HepG2 (cell line): ENCODE results near the gene PPIL3. TPM values are rescaled to one million over a fixed set of nuclear protein-coding genes. Genes with fewer than 3 reads are reported as not detected.

Experiments
- ATF3 ChIP-seq: sonication (generic); formaldehyde crosslinking; IDR thresholded peaks from 2 replicates; pipeline ENCODE4 v1.4.0; 2020; ENCODE audit warnings: missing genetic modification reagents
- ATF7-NPFF ChIP-seq: sonication (generic); formaldehyde crosslinking; IDR thresholded peaks from 2 replicates; pipeline ENCODE4 v1.8.1; 2023; ENCODE audit warnings: mild to moderate bottlenecking, low read depth, missing genetic modification reagents, moderate library complexity
- HNRNPH1 ChIP-seq: fragments of 200-400 bp; formaldehyde crosslinking; optimal IDR thresholded peaks from 2 replicates; pipeline ENCODE3; 2017; ENCODE audit warnings: mild to moderate bottlenecking, low read depth, low read length
- JUN ChIP-seq: sonication (generic); formaldehyde crosslinking; IDR thresholded peaks from 2 replicates; pipeline ENCODE4 v1.4.0; 2020; ENCODE audit warnings: mild to moderate bottlenecking, missing genetic modification reagents
- KDM3A ChIP-seq: IDR thresholded peaks from 2 replicates; pipeline ENCODE4 v1.6.1; 2018; ENCODE audit warnings: low read depth, missing compliant biosample characterization
- PPARG ChIP-seq: conservative IDR thresholded peaks from 2 replicates; pipeline ENCODE4 v1.6.1; 2016; ENCODE audit warnings: missing biosample characterization, missing genetic modification reagents
- SRSF1 ChIP-seq: fragments of 200-400 bp; formaldehyde crosslinking; optimal IDR thresholded peaks from 2 replicates; pipeline ENCODE3; 2017; ENCODE audit warnings: mild to moderate bottlenecking, low read depth, low read length, moderate library complexity
- TAF15 ChIP-seq: fragments of 200-400 bp; formaldehyde crosslinking; IDR thresholded peaks from one replicate; pipeline ENCODE4 v1.6.1; 2018; ENCODE audit warnings: mild to moderate bottlenecking, low read depth, low read length; ENCODE audit not compliant: poor library complexity, severe bottlenecking
- TERF1 ChIP-seq: sonication (generic); formaldehyde crosslinking; IDR thresholded peaks from 2 replicates; pipeline ENCODE4 v1.8.0; 2022; ENCODE audit warnings: mild to moderate bottlenecking, missing genetic modification reagents, moderate library complexity
- ZBTB33 ChIP-seq: sonication (generic); formaldehyde crosslinking; IDR thresholded peaks from 2 replicates; pipeline ENCODE4 v1.4.0; 2020; ENCODE audit warnings: missing genetic modification reagents
- ZFAT ChIP-seq: sonication (generic); formaldehyde crosslinking; conservative IDR thresholded peaks from 2 replicates; pipeline ENCODE4 v1.8.1; 2023; ENCODE audit warnings: missing genetic modification reagents, inconsistent platforms
- ZNF3 ChIP-seq: IDR thresholded peaks from 2 replicates; pipeline ENCODE4 v1.7.0; 2017; ENCODE audit warnings: inconsistent platforms
- ZNF367 ChIP-seq: sonication (generic); formaldehyde crosslinking; IDR thresholded peaks from 2 replicates; pipeline ENCODE4 v1.4.0; 2020; ENCODE audit warnings: missing genetic modification reagents, borderline replicate concordance
- ZNF484 ChIP-seq: sonication (generic); formaldehyde crosslinking; IDR thresholded peaks from 2 replicates; pipeline ENCODE4 v1.5.1; 2020; ENCODE audit warnings: mild to moderate bottlenecking, low read depth, missing genetic modification reagents, borderline replicate concordance
- ZNF629 ChIP-seq: sonication (generic); formaldehyde crosslinking; conservative IDR thresholded peaks from 2 replicates; pipeline ENCODE4 v1.5.0; 2020; ENCODE audit warnings: missing genetic modification reagents
- ZNF749 ChIP-seq: sonication (generic); formaldehyde crosslinking; IDR thresholded peaks from 2 replicates; pipeline ENCODE4 v1.8.0; 2022; ENCODE audit warnings: mild to moderate bottlenecking, missing genetic modification reagents, moderate library complexity, borderline replicate concordance
- ZNF776 ChIP-seq: sonication (generic); formaldehyde crosslinking; IDR thresholded peaks from 2 replicates; pipeline ENCODE4 v1.4.0; 2020; ENCODE audit warnings: mild to moderate bottlenecking, missing genetic modification reagents
- ZSCAN9 ChIP-seq: IDR thresholded peaks from 2 replicates; pipeline ENCODE4 v1.6.1; 2016; ENCODE audit warnings: borderline replicate concordance
- polyA plus RNA-seq, 8 experiments: library from polyadenylated mRNA; depleted of rRNA in 3 of 8; stranded (reverse) in 7 of 8; unstranded in 1 of 8; fragments of >200 nt; fragmentation: Illumina TruSeq in 4 of 8; extraction: Trizol in 4 of 8; gene quantifications; 2 replicates each; pipeline versions ENCODE4 v1.2.1 to v1.2.3, GENCODE V29; 2011 to 2016; ENCODE audit warnings: low read depth in 4 of 8, missing spikeins in 1 of 8, mixed read lengths in 1 of 8; ENCODE audit not compliant: insufficient read depth in 1 of 8
- total RNA-seq, 5 experiments: library from RNA; depleted of rRNA; stranded (reverse); fragments of >200 nt; fragmentation: Illumina TruSeq; extraction: Trizol; gene quantifications; 2 replicates each; pipeline ENCODE4 v1.2.3, GENCODE V29; 2016; ENCODE audit warnings: low read depth in 1 of 5
- TF ChIP-seq, protein P1 (sequence below): sonication (generic); formaldehyde crosslinking; IDR thresholded peaks from 2 replicates; pipeline ENCODE4 v1.4.0; 2020; ENCODE audit warnings: mild to moderate bottlenecking, missing genetic modification reagents
- TF ChIP-seq, protein P2 (sequence below): sonication (generic); IDR thresholded peaks from 2 replicates; pipeline ENCODE4 v1.6.1; 2016; ENCODE audit warnings: low read depth, borderline replicate concordance
- TF ChIP-seq, protein P3 (sequence below): sonication (generic); formaldehyde crosslinking; IDR thresholded peaks from 2 replicates; pipeline ENCODE4 v1.4.0; 2020; ENCODE audit warnings: missing genetic modification reagents, borderline replicate concordance

The PPIL3 gene
- total and polyA plus RNA-seq, 2 of the 13 experiments (the other 11 are each of a cell fraction or from before 2014, with no cell fraction given), result 98.7 to 107 TPM

GRCh38 chr2:200888704-200889625 lies at the start of gene PPIL3, which contains the start of gene NIF3L1 (continued):
- TF ChIP-seq ZFAT (CRISPR knock-in tag) (peak; percentile 95), ZNF484 (CRISPR knock-in tag) (no peak), ZNF367 (CRISPR knock-in tag) (peak; percentile 98), ZNF749 (CRISPR knock-in tag) (peak; percentile 86; the same call in 1 of the 2 replicates), ZNF629 (peak; percentile 33), TAF15 (no peak), PPARG (CRISPR knock-in tag) (peak; percentile 74), ZBTB33 (CRISPR knock-in tag) (no peak), ATF7-NPFF (CRISPR knock-in tag) (peak; percentile 86), TERF1 (CRISPR knock-in tag) (no peak), ZNF3 (peak; percentile 73; the same call in 1 of the 2 replicates), KDM3A (CRISPR knock-in tag) (peak; percentile 66; the same call in 1 of the 2 replicates), ATF3 (CRISPR knock-in tag) (peak; percentile 11), HNRNPH1 (no peak), SRSF1 (peak; percentile 79), JUN (0 out of 2 replicates have a peak, but pooled peaks have one; percentile 17), ZNF776 (CRISPR knock-in tag) (no peak; the same call in 1 of the 2 replicates), ZSCAN9 (peak; percentile 80)
- TF ChIP-seq, protein P1, sequence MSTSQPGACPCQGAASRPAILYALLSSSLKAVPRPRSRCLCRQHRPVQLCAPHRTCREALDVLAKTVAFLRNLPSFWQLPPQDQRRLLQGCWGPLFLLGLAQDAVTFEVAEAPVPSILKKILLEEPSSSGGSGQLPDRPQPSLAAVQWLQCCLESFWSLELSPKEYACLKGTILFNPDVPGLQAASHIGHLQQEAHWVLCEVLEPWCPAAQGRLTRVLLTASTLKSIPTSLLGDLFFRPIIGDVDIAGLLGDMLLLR (CRISPR knock-in tag), result no peak
- TF ChIP-seq, protein P2, sequence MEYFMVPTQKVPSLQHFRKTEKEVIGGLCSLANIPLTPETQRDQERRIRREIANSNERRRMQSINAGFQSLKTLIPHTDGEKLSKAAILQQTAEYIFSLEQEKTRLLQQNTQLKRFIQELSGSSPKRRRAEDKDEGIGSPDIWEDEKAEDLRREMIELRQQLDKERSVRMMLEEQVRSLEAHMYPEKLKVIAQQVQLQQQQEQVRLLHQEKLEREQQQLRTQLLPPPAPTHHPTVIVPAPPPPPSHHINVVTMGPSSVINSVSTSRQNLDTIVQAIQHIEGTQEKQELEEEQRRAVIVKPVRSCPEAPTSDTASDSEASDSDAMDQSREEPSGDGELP, result peak; percentile 66; the same call in 1 of the 2 replicates
- TF ChIP-seq, protein P3, sequence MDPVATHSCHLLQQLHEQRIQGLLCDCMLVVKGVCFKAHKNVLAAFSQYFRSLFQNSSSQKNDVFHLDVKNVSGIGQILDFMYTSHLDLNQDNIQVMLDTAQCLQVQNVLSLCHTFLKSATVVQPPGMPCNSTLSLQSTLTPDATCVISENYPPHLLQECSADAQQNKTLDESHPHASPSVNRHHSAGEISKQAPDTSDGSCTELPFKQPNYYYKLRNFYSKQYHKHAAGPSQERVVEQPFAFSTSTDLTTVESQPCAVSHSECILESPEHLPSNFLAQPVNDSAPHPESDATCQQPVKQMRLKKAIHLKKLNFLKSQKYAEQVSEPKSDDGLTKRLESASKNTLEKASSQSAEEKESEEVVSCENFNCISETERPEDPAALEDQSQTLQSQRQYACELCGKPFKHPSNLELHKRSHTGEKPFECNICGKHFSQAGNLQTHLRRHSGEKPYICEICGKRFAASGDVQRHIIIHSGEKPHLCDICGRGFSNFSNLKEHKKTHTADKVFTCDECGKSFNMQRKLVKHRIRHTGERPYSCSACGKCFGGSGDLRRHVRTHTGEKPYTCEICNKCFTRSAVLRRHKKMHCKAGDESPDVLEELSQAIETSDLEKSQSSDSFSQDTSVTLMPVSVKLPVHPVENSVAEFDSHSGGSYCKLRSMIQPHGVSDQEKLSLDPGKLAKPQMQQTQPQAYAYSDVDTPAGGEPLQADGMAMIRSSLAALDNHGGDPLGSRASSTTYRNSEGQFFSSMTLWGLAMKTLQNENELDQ, result no peak
